Tibial nerve (tissue), 4 donors: ENCODE results near the gene FBXL14.

ENCODE experiments used
- EP300 ChIP-seq, 2 donors: sonication (generic); formaldehyde crosslinking; IDR thresholded peaks; one replicate each; pipeline ENCODE4 v1.6.1; 2017; ENCODE audit warnings: antibody characterized with exemption in 2 of 2, mild to moderate bottlenecking in 1 of 2
- POLR2A ChIP-seq, 2 donors: fragments of 450-650 bp; IDR thresholded peaks; one replicate each; pipeline ENCODE4 v1.6.1; 2017; ENCODE audit warnings: antibody characterized with exemption in 2 of 2, mild to moderate bottlenecking in 2 of 2, moderate library complexity in 2 of 2
- TF ChIP-seq, protein P1 (sequence below), 5 experiments: fragments of 200-600 bp in 3 of 5; fragments of 450-650 bp in 2 of 5; sonication (generic) in 3 of 5; IDR thresholded peaks; one replicate each; pipeline ENCODE4 v1.5.1; 2016 to 2019; ENCODE audit warnings: antibody characterized with exemption in 5 of 5, mild to moderate bottlenecking in 3 of 5, moderate library complexity in 2 of 5

DNA sequence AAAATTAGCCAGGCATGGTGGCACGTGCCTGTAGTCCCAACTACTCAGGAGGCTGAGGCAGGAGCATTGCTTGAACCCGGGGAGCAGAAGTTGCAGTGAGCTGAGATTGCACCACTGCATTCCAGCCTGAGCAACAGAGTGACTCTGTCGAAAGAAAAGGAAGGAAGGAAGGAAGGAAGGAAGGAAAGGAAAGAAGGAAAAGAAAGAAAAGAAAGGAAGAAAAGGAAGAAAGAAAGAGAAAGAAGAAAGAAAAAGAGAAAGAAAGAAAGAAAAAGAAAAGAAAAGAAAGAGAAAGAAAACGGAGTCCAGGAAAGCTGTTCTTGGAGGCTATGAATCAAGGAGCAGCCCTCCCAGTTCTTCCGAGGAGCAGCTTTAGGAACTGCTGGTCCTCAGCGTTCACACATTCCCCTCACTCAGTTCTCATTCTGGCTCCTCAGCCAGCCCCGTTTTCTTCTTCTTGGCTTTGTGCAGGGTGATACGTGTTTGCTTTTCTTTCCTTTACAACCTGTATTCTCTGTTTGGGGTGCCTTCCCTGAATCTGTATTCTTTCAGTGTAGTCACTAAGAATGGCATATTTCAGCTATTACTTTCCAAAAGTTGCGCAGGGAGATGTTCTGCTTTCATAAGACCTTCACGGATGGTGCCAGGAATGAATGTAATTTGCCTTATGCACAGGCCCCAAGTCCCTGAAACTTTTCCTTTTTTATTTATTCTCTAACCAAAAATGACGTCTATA, 12.2 kb downstream of the FBXL14 start:
- TF ChIP-seq, protein P1, sequence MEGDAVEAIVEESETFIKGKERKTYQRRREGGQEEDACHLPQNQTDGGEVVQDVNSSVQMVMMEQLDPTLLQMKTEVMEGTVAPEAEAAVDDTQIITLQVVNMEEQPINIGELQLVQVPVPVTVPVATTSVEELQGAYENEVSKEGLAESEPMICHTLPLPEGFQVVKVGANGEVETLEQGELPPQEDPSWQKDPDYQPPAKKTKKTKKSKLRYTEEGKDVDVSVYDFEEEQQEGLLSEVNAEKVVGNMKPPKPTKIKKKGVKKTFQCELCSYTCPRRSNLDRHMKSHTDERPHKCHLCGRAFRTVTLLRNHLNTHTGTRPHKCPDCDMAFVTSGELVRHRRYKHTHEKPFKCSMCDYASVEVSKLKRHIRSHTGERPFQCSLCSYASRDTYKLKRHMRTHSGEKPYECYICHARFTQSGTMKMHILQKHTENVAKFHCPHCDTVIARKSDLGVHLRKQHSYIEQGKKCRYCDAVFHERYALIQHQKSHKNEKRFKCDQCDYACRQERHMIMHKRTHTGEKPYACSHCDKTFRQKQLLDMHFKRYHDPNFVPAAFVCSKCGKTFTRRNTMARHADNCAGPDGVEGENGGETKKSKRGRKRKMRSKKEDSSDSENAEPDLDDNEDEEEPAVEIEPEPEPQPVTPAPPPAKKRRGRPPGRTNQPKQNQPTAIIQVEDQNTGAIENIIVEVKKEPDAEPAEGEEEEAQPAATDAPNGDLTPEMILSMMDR (IDR thresholded peaks at IDR 0.05) = no peak
- TF ChIP-seq POLR2A (IDR thresholded peaks at IDR 0.05) (no peak), EP300 (IDR thresholded peaks at IDR 0.05) (no peak)
